GM19467 (cell line): ENCODE results near the gene OCRL.
"Not testable (repeated sequence)": the region's sequence is repeated elsewhere in the genome, so short reads cannot be mapped to it uniquely, and the experiment has no call there.

Source experiments
- ATAC-seq: cut with Tn5 transposase; IDR thresholded peaks from one replicate; pipeline ENCODE4 v1.9.1; 2021; ENCODE audit warnings: mild to moderate bottlenecking, moderate library complexity; ENCODE audit not compliant: unreplicated experiment

Gene OCRL

GRCh38 chrX:129534816-129535578, 5.1 kb upstream of the OCRL start:
- no peak for ATAC-seq

GRCh38 chrX:129540722-129541184, 694 bp downstream of the OCRL start:
- ATAC-seq = no peak

DNA sequence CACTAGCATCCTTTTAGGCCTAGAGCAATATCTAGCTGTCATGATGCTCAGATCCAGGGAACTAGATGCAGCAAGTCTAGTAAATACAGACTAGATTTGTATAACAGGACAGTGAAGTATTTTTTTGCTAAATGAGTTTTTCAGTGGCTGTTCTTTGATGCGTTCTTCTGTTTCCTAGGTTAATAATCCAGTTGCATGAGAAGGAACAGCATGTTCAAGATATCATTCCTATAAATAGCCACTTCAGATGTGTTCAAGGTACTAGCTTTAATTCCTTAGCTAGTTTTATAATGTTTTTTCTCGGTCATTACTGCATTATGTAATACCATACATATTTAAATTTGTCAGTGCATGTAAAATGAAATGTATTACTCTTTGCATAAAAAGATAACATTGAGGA, 4.7 kb downstream of the OCRL start:
- ATAC-seq = no peak

DNA sequence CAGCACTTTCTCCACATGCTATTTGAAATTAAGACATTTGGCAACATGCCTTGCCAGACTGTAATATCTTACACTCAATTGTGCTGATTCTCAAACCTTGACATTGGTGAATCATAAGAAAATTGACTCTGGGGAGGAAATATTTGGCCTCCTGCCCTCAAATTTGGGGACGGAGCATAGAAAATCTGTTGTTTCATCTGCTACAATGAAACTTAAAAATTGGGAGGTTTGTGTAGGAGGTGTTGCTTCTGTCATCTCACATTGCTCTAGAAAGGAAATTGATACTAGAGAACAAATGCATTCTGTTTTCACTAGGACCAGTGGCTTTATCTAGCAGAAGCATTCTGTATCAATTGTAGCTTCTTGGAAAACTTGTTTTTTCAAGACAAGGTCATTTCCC, 5.3 kb downstream of the OCRL start:
- ATAC-seq = no peak

GRCh38 chrX:129549124-129549523, 9.1 kb downstream of the OCRL start:
- ATAC-seq = no peak

GRCh38 chrX:129553619-129554288, 13.7 kb downstream of the OCRL start:
- peak; percentile 93 for ATAC-seq

GRCh38 chrX:129554816-129555215, 14.8 kb downstream of the OCRL start:
- not testable (repeated sequence) for ATAC-seq

DNA sequence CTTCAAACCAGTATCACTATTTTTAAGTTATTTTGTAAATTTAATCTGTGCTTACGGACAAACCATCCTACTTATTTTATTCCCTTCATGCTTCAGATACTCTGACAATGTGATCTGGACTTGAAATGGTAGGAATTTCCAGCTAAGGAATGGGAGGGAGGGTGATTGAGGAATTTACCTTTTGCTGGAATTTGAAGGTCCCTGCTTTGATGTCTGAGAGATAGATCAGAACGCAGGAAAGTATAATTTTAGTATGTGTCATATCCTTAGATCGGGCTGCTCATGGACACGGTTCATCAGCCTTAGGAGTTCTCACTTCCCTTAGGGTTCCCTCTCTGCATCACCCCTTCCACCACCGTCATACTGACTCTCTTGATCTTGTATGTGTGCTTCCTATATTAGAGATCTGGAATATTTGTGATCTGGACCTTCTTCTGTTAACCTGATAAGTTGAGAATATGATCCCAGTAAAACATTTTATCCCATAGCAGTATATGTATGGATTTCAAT, 16.8 kb downstream of the OCRL start:
- no peak for ATAC-seq

DNA sequence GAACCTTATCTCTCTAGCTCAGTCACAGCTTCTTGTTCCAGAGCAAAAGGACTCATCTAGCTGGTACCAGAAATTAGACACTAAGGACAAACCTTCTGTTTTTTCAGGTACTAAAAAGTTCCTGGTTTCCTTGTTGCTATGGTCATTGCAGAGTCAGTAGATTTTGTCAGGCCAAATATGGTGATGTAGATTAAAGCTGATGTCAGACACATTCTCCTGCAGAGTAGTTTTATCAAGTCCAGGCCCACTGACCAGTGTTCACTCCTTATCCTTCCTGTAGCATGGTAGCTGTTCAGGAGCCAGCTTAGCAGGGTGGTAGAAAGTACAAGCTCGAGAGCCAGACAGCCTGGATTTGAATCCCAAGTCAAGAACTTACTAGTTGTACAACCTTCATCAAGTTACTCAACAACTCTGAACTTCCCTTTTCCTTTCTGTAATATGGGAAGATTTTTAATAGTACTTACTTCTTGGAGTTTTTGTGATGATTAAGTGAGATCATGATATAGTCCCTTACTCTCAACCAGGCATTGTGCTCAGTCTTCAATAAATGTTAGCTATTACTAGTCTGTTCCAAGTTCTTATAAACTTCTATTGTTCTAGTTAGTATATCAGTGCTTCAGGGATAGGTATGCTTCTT, 17.9 kb downstream of the OCRL start:
- ATAC-seq = no peak

DNA sequence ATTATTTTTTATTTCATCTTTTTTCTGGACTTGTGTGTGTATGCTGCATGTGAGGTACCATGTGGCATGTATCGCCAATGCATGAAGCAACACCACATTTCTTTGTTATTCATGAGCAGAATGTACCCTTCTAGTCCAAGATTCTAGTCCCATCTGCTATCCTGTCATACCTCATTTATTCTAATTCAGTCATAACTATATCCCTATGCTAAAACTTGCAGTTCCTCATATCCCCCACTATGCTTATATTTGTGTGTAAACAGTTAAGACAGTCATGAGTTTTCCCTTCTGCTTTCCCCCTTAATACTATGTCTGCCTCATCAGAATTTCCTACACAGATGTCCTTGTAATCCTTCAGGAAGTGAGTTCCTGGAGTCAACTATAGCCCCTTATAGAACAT, 19.7 kb downstream of the OCRL start:
- no peak for ATAC-seq

GRCh38 chrX:129561453-129561852, 21.4 kb downstream of the OCRL start:
- ATAC-seq = no peak

GRCh38 chrX:129564345-129564744, 24.3 kb downstream of the OCRL start:
- ATAC-seq = not testable (repeated sequence)

DNA sequence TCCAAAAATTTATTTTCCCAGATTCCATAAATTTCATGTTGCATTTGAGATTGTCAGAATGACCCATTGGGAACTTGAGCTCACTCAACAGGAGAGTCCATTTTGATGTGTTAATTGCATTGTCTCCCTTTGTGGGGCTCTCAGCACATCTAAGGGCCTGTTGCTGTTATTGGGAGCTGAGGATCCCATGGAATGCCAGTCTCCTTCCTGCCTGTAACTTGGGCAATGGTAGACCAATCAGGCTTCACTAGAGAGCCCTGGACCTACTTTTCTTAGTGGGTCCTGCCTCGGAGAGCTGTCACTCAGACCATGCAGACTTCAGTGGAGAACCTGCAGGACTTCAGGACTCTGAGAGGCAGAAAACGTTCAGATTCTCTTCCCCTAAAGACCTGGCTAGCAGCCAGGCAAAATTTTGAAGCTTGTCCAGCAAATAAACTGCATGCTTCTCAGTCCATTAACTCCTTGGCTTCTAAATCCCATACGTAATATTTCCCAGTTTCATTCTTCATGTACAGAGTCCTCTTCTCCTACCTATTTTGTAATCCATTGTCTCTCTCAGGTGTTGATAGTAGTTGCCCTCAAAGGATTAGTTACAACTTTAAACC, 25.1 kb downstream of the OCRL start:
- no peak for ATAC-seq

- ATAC-seq = no peak
Observed at GRCh38 chrX:129566073-129566472, 26.0 kb downstream of the OCRL start.

- ATAC-seq = no peak
Observed at GRCh38 chrX:129568349-129568748, 28.3 kb downstream of the OCRL start.

DNA sequence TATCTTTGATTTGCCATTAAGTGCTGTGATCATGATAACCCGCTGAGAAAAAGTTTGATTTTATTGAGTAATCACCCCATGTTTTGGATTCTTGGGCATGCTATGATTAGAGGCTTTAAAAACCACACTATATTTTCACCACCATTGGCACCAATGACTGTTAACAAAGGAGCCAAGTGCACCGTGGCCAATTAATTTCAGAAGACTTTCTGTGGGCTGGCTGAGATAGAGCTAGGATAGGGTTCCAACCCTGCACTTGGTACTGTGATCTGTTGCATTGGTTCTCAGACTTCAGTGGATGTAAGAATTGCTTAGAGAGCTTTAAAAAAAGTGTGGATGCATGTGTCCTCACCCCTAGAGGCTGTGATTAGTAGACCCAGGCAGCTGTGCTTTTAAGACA, 32.4 kb downstream of the OCRL start:
- ATAC-seq = no peak

- ATAC-seq = not testable (repeated sequence)
Observed at GRCh38 chrX:129573652-129574051, 33.6 kb downstream of the OCRL start.

- ATAC-seq = no peak
Observed at GRCh38 chrX:129574214-129574613, 34.2 kb downstream of the OCRL start.

DNA sequence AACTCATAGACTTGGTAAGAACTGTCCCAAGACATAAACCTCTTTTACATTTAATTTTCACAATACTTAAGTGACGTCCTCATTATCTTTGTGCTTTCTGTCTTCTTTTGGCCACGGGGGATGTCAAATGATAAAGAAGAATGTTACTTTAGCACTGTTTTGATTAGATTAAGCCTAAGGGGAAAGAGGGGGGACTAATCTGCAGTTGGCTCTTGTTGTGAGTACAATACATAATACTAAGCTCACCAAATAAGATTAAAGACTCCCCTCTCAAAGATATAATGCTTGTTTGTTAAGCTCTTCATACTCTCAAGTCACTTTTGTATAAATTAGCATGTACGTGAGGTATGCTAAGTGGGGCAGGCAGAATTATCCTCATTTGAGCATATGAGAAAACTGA, 36.5 kb downstream of the OCRL start:
- ATAC-seq = no peak

DNA sequence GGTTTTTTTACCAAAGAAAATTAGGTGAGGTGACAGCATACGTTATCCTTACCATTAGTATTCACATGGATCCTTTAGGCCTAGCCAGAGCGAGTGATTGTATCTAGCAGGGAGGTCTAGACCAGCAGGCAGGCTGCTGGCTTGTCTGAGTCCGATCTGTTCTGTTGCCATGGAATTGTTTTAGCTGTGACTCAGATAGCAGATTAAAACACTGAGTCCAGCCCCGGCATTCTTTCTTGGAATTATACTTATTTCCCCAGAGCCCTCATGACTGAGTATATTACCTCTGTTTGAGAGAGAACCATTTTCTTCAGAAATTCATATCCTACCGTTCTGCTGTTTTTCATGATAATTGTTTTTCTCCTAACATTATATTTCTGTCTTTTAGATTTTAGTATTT, 37.4 kb downstream of the OCRL start:
- ATAC-seq = no peak

DNA sequence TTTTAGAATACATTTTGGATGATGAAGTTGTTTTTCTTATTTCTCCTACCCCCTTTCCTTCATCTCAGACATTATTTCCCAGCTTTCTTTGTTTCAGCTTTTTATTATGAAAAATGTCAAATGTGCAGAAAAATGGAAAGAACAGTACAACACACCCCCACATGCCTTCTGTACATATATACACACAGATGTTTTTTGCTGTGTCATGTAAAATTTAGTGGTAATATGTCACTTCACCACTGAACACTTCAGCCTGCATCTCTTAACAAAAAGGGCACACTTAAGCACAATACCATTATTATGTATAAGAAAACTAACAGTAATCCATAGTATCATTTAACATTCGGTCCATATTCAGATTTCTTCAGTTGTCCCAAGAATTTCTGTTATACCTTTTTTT, 37.8 kb downstream of the OCRL start:
- no peak for ATAC-seq
